Measurements from ENCODE around the gene TTC33.
"Not testable (repeated sequence)": the region's sequence is repeated elsewhere in the genome, so short reads cannot be mapped to it uniquely, and the experiment has no call there.

TTC33 gene

DNA sequence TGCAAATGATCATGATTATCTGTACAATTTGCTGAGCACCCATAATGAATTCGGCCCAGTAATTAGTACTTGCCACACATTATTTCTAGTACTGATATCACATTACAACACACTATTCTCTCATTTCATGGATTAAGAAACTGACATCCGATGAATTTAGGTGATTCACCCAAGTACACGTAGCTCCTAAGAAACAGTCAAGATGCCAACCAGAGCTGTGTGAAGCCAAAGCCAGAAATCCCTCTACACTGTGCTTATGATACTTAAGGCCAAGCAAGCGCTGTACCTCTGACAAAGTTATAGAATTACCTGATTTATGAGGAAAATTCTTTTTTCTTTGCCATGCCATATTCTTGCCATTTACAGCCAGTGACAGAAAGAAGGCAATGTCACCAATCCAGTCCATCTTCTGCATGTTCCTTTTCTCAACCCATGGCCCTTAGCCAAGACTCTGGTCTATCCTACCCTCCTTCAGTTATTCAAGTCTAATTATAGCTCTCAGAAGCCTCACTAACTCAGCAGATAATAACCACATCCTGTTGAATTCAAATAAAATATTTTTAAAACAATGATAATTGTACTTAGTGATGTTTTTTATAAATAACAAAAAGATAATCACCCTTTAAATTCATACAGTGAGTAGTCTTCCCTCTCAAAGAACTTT is 150.3 kb downstream of the TTC33 start:
- DNase-seq: no peak

DNA sequence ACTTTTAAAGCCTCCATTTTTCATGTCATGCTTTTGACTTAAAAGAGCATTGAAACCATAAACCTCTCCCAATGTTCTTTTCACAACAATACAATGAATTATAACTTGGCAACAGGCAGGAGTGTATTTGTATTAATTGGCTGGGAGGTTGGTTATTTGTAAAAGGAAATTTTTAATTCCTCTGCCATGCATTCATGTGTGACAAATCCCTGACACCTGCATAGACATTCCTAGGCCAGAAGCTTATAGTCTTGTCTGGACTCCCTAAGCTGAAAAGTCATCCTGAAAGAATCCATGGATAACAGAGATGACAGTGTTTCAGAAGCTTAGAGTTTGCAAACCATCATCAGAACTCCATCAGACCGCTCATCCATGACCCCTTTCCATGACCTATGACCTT is 152.4 kb downstream of the TTC33 start:
- no peak for DNase-seq

DNA sequence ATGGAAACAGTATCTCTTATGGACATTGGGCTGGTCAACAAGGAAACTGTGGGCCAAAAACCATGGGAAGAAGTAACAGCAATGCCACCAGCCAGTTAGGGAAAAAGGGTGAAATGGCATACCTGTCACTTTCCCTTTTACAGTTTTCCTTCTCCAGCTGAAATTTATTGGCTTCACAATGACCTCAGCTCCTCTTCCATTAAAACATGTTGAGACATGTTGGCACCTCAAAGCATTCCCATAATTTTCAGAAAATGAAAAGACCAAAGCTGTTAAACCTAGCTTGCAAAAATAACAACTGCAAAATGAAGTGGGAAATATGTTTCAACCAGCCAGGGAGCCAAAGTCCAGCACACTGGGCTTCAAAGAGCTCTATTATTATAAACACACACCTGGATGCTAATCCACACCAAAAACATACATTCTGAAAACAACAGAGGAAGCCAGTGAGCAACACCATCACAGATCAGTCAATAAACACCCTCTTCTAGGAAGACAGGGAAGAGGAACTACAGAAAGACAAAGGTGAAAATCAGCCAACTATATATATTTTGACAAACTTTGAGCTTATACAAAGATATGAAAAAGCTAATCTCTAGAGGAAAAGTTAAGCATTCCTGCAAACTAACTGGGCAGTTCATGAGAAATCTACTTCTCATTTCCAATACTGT is 154.4 kb downstream of the TTC33 start:
- DNase-seq: no peak

DNA sequence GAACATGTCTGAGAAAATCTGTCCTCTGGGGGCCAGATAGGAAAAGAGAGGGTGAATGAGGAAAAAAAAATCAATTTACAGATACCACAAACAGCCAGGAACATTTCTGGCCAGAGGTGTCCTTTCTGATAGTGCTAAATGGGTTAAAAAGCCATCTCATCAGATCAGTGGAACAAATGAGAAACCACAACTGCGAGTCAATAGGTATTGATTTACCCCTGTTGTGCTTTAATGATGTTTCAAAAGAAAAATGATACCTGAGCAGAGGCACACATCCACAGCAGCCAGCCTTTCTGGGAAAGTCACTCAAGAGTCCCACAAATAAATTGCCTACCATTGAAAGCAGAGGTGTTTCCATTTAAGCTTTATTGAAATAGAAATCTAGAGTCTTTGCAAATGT is 155.4 kb downstream of the TTC33 start:
- DNase-seq: no peak

DNA sequence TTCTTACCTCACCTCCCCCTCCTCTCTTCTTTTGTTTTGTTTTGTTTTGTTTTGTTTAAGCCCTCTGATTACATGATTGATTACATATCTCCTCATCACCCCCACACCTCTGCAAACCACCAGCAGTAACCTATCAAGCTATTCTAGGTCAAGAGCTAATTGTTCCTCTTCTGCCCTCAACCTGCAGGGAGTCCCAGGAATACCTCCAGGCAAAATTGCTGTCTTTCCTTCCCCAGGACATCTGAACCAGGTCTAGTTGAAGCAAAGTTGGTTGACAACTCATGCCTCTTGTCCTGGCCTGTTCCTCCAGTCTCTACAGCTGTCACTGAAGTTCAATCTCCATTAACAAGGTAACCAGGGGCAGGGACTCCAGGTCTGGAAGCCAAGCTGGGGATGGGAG is 156.1 kb downstream of the TTC33 start:
- no peak for DNase-seq

DNA sequence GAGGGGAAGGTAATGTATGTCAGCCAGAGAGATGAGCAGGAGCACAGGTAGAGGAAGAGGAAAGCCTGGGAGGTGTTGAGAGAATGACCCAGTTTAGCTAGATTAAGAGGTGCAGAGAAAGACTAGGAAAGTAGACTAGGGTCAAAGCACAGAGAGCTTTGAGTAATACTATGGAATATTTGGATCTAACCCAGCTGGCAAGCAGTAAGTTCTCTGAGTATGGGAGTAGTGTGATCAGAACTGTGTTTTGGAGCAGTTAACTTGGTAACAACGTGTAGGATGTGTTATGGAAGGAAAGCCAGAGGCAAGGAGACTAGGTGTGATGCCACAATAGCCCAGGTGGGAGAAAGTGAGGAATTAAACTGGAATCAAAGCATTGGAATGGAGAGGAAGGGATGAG is 160.9 kb downstream of the TTC33 start:
- no peak for DNase-seq

DNA sequence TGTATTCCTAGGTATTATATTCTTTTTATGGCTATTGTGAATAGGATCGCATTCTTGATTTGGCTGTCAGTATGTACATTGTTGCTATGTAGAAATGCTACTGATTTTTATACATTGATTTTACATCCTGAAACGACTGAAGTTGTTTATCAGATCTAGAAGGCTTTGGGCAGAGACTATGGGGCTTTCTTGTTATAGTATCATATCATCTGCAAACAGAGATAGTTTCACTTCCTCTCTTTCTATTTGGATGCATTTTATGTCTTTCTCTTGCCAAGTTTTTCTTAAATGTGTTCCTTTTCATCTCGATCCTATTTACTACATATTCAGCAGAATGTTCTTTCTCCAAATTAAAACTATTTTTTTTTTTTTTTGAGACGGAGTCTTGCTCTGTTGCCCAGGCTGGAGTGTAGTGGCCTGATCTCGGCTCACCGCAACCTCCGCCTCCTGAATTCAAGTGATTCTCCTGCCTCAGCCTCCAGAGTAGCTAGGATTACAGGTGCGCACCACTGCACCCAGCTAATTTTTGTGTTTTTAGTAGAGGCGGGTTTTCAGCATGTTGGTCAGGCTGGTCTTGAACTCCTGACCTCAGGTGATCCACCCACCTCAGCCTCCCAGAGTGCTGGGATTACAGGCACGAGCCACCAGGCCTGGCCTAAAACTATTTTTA is 163.9 kb downstream of the TTC33 start:
- DNase-seq: not testable (repeated sequence)

DNA sequence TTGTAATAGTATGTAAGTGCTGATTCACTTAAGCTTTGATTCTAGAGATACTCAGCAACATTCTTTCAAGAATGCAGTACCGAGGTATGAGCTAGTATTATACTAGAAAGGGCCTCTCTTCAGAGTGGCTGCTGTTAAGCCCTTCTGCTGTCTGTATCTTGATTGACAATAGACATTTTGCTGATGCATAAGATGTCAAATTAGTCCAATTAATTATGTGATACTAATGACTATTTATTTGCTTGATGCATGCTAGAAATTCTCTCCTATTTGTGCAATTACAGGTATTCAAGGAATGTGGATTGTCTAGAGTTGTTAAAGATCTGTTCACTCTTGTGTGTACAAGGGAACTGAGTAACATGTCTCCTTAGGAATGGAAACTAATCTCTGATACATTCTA is 168.4 kb downstream of the TTC33 start:
- DNase-seq: no peak

DNA sequence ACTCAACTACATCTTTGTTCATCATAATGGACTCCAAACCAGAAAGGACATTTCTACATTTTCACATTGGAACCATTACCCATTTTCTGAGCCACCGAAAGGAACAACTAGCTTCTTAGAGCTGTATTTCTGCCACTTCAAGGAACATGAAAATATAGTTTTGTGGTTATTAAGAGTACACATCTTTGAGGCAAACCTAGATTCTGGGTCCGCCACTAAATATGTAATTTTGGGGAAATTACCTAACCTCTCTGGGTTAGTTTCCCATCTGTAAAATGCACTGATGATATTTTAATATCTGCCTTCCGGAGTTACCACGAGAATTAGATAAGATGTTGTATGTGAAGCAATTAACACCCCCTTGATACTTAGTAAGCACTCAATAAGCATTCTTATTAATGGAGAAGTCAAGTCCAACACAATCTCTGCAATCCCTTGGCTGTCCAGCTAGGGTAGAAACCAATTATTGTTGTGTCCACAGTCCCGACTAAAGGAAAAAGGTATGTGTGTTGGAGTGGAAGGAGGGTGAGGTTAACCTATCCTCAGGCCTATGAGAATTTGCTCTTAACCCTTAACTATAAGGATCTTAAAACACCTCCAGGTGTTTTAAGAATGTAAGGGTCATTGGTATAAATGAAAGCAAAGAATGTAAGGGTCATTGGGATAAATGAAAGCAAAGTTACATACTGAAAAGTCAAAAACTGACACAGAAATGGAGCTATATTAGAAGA is 170.1 kb downstream of the TTC33 start:
- no peak for DNase-seq

DNA sequence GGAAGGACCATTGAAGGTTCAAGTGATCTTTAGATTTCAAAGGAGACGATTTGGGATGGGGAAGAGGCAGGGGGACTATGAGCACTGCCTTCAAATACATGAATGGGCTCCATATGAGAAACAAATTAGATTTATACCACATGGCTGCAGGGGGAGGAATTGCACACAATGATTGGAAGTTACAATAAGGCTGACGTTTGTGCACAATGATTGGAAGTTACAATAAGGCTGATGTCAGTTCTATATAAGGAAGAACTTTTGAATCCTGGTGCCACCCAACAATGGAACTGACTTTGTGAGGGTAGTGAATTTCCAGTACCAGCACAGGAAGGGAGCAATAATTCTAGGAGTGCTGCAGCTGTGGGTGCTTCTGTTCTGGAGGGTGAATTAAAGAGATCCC is 171.7 kb downstream of the TTC33 start:
- DNase-seq: no peak

DNA sequence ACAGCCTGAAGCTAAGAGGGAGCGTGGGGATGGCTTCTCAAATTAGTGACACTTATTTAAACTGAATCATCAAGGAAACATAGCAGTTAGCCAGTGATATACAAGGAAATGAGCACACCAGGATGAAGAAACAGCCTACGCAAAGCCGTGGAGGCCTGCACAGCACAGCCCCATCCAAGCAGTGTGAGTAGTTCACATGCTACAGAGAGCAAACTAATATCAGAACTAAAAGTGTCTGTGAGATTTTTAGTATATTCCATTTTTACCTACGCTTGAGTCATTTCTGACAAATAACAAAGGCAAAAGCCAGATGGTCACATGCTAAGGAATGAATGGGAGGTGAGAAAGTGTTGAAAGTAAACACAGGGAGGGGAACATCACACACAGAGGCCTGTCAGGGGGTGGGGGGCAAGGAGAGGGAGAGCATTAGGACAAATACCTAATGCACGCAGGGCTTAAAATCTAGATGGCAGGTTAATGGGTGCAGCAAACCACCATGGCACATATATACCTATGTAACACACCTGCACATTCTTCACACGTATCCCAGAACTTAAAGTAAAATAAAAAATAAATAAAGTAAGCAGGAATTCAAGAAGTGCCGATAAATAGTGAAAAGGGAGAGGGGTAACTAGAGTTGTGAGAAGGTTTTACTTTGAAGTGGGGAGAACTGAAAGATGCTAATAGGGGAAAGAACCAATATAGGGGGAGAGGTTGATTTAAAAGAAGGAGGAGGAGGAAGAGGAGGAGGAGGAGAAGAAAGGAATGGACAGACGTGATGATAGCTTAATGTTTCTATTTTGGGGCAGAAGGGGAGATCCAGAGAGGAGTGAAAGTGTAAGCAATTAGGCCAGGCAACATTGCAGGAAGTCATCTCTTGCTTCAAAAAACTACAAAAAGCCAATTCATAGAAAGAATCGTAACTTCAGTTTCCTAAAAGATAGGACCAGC is 177.0 kb downstream of the TTC33 start:
- DNase-seq: no peak

DNA sequence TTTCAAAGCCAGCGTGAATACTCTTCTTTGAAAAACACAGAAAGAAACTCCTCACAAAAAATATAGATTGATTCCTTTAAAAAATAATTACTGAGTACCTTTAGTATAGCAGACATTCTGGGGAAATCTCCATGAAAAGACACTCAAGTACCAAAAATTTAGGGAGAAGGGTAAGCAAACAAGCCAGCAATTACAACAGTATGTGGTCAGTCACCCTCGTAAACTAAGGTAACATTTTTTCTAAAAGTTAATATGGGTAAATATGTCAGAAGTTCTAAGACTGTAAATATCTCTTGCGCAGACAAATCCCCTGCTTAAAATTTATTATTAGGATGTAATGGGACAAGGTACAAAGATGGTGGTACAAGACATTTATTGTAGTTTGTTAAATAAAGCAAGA is 178.0 kb downstream of the TTC33 start:
- DNase-seq: no peak

DNA sequence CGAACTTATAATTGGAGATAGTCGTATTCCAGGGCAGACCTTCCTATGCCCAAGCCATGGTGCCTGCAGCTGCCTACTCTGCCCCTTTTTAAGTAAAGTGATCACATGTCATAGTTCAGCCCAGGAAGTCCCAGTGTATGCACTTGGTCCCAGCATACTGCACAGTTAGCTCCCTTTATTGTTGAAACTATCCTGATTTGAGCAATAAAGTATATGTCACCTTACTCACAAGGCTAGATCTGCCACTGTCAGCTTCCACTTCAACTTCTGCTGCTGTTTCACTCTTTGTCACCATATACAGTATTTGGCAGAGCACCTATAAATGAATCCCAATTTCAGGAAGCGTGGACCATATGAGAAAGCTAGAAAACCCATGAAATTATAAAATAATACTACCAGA is 179.8 kb downstream of the TTC33 start:
- DNase-seq: no peak

DNA sequence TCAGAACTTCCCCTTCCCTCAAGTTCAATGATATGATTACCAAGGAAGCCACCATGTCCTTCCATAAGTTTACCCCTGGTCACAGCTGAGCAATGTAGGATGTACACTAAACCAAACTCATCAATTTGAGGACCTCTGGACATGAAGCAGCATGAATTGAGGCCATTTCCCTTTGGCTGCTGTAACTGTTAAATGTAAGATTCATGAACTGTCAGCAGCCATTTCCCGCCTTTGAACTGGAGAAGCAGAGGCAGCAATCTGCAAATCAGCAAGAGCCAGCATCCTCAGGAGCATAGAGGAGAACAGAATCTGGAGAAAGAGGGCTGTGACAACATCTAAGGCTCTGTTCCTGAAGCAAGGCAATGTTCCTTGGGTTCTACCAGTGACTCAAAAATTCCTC is 180.3 kb downstream of the TTC33 start:
- DNase-seq: no peak

DNA sequence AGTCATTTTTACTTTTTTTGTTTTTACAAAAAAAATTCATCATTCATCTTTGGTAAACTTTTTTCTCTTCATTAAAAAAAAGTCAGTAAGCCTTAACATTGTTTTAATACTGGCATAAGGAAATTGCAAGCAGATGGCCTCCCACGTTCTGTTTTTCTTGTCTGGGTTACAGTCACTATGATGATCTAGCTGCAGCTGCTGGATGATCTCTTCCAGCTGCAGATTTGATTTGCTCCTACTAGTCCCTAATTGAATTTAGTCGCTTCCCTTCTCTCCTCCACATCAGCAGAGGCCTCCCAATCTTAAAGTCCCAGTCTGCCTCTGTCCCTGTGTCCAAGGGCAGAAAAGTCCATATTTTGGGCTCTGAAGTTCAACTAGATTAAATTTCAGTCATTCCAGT is 182.8 kb downstream of the TTC33 start:
- no peak for DNase-seq

DNA sequence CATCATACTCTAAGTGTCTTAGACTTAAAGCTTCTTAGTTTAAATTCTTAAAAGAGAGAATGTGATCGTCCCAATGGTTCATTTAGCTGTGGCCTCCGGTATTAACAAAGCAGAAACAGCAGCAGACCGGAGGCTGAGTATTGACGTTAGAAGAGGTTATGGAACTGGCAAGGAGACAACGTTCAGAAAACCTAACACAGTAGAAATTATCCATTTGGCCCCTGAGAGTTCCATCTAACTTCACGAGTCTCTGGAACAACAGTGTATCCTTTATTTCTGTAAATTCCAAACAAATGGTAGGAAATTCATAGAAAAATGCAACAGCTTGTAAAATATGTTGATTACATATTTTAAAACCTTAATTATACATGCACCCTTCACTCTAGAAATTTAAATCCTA is 183.4 kb downstream of the TTC33 start:
- DNase-seq: no peak

DNA sequence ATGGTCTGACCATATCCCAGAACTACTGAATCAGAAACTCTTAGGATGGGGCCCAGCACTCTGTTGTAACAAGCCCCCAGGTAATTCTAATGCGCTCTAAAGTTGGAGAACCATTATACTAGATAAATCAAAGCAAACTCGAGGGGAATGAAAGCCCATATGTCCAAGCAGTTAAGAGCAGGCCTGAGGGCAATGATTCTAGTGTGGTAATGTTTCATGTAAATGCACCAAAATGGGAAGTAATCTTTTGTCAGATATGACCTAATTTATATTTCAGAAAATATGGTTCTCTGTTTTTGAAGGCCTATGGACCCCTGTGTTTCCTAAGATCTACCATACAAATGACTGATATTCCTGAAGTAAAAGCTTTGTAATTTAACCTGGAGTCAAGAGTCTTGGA is 184.0 kb downstream of the TTC33 start:
- DNase-seq: no peak

DNA sequence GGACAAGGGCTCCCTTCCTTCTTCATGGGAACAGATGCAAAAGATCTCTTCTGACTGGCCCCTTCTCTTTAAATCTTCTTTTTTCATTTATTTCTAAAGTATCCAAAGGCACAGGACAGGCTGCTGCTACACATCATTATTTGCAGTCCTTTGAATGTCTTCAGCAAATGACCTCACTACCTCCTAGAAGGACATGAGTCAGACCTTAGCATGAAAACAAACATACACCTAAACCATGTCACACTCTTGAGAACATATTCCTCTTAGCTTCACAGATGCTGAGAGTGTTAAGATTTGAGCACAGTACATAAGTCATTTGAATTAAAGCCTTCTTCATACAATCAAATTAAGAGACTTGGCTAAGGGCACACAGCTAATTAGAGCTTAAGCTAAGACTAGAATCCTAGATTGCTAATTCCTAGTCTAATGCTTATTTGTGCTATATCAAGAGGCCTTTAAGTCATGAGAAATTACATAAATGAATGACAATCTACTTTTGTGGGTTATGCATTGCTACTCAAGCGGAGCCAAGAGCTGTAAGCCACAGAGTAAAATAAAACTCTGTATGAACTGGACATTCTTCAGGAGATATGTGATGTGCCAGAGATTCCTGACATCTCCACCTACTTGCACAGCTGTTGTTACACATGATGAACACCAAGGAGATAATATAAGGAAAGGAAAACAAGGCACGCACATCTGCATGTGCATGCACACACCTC is 185.2 kb downstream of the TTC33 start:
- no peak for DNase-seq

DNA sequence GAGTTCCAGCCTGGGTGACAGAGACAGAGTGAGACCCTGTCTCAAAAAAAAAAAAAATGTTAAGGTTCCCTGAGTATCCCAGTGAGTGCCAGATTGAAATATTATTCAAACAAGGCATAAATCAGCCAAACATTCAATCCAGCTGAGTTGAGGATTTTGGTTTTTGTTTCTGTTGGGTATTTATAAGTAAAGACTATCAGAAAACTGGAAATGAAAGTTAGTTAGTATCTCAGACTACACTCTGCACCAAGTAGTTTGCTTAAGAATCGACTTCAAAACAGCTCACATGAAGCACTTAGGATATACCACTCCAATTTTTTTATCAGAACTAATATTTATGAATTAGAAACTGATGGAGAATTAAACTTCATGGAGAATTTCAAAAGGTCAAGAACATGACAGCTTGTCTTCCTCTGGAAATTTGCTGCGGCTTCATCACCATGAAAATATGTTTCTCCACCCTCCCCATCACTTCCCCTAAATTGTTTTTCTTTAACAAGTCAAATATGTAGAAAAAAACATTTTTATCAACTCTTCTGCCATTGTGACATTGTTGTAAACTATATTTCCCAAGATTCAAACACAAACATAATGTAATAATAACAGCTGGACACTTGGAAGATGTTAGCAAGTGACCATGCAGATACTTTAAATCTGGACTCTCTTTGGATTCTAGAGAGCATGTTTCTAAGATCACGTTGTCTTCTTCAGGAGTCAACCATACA is 186.1 kb downstream of the TTC33 start:
- no peak for DNase-seq

DNA sequence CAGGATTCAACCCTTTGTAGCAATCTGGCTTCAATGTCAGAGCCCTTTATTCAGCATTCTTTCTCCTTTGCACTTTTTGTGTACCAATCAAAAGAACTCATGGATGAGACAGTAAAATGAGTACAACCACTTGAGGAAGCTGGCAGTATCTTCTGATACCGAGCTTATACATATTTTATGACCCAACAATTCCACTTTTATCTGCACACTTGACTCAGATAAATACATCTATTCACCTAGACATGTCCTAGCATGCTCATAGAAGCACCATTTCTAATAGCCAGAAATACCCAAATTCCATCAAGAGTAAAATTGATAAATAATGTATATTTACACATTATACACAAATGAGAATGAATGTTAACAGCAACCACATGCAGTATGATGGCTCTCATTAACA is 187.2 kb downstream of the TTC33 start:
- no peak for DNase-seq

DNA sequence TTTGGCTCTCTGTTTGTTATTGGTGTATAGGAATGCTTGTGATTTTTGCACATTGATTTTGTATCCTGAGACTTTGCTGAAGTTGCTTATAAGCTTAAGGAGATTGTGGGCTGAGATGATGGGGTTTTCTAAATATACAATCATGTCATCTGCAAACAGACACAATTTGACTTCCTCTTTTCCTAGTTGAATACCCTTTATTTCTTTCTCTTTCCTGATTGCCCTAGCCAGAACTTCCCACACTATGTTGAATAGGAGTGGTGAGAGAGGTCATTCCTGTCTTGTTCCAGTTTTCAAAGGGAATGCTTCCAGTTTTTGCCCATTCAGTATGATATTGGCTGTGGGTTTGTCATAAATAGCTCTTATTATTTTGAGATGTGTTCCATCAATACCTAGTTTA is 192.6 kb downstream of the TTC33 start:
- DNase-seq: not testable (repeated sequence)
